Endothelial cell of hepatic sinusoid (primary cell): ENCODE results near the gene CUX1.
"Not testable (repeated sequence)": the region's sequence is repeated elsewhere in the genome, so short reads cannot be mapped to it uniquely, and the experiment has no call there.

Experiments used
- in situ Hi-C: cut with HindIII; loops from 2 replicates; pipeline ENCODE4 v1.10.0; 2017; ENCODE audit warnings: low sequenced_read_pairs

Gene CUX1

GRCh38 chr7:102029616-102030015 is 212.2 kb downstream of the CUX1 start:
- in situ Hi-C loops = no loop called here

GRCh38 chr7:102030696-102031095 is 213.3 kb downstream of the CUX1 start:
- in situ Hi-C loops = no loop called here

- in situ Hi-C loops = no loop called here
These were observed 219.5 kb downstream of the CUX1 start for GRCh38 chr7:102036958-102037357.

GRCh38 chr7:102039706-102040105 is 222.3 kb downstream of the CUX1 start:
- in situ Hi-C loops = no loop called here

- in situ Hi-C loops = no loop called here
These were observed 223.1 kb downstream of the CUX1 start for GRCh38 chr7:102040569-102040968.

- in situ Hi-C loops = no loop called here
These were observed 224.7 kb downstream of the CUX1 start for GRCh38 chr7:102042016-102042656.

GRCh38 chr7:102042796-102043195 is 225.4 kb downstream of the CUX1 start:
- in situ Hi-C loops = not testable (repeated sequence)

- in situ Hi-C loops = no loop called here
These were observed 227.2 kb downstream of the CUX1 start for GRCh38 chr7:102044641-102044983.

GRCh38 chr7:102044984-102045673 is 227.7 kb downstream of the CUX1 start:
- in situ Hi-C loops = loop anchor here (5.0 kb wide), 2 partner anchors 42 to 92 kb away; no protein-coding TSS in a partner anchor

GRCh38 chr7:102045681-102046372 is 228.4 kb downstream of the CUX1 start:
- in situ Hi-C loops = loop anchor here (5.0 kb wide), 2 partner anchors 41 to 91 kb away; no protein-coding TSS in a partner anchor

GRCh38 chr7:102046373-102047117 is 229.1 kb downstream of the CUX1 start:
- in situ Hi-C loops = loop anchor here (5.0 kb wide), 2 partner anchors 41 to 91 kb away; no protein-coding TSS in a partner anchor

GRCh38 chr7:102047167-102047566 is 229.7 kb downstream of the CUX1 start:
- in situ Hi-C loops = loop anchor here (5.0 kb wide), 2 partner anchors 40 to 90 kb away; no protein-coding TSS in a partner anchor

GRCh38 chr7:102049765-102050164 is 232.3 kb downstream of the CUX1 start:
- in situ Hi-C loops = loop anchor here (5.0 kb wide), 2 partner anchors 38 to 88 kb away; no protein-coding TSS in a partner anchor

GRCh38 chr7:102050864-102051460 is 233.5 kb downstream of the CUX1 start:
- in situ Hi-C loops = no loop called here

- in situ Hi-C loops = not testable (repeated sequence)
These were observed 234.3 kb downstream of the CUX1 start for GRCh38 chr7:102051736-102052135.

- in situ Hi-C loops = no loop called here
These were observed 236.7 kb downstream of the CUX1 start for GRCh38 chr7:102054158-102054557.

- in situ Hi-C loops = no loop called here
These were observed 238.0 kb downstream of the CUX1 start for GRCh38 chr7:102055181-102055976.

GRCh38 chr7:102059524-102059923 is 242.1 kb downstream of the CUX1 start:
- in situ Hi-C loops = no loop called here

- in situ Hi-C loops = no loop called here
These were observed 244.0 kb downstream of the CUX1 start for GRCh38 chr7:102061354-102061945.
